ENCODE measurements around the gene CNTROB.
"Not testable (repeated sequence)": the region's sequence is repeated elsewhere in the genome, so short reads cannot be mapped to it uniquely, and the experiment has no call there.

CNTROB gene

GRCh38 chr17:7944326-7944725 lies 12.3 kb downstream of the CNTROB start:
- DNase-seq, result no peak

GRCh38 chr17:7945651-7946050 lies 13.6 kb downstream of the CNTROB start:
- no peak for DNase-seq

DNA sequence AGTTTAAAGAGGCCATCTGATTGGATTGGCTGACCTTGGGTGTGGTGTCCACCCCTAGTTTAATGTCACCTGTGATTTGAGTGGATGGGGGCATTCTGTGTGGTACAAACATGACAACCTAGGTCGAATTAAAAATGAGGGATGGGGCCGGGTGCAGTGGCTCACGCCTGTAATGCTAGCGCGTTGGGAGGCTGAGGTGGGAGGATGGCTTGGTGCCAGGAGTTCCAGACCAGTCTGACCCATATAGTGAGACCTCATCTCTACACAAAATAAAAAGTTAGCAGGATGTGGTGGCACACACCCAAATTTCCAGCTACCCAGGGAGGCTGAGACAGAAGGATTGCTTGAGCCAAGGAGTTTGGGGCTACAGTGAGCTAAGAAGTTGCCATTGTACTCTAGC lies 14.4 kb downstream of the CNTROB start:
- no peak for DNase-seq

DNA sequence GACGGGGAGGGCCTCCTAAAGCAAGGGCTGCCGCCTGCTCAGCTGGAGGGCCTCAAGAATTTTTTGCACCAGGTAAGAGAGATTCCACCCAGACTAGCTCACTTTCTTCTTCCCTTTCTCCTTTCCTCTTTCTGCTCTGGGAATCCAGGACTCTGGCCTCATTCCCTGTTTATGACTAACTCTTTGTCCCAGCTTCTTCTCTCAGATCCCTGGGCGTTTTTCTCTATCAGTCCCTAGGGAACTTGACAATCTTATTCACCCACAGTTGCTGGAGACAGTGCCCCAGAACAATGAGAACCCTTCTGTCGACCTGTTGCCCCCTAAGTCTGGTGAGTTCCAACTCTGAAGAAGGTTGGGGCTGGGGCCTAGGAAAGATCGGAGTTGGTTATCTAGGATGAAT lies 15.6 kb downstream of the CNTROB start:
- DNase-seq, result no peak

- no peak for DNase-seq
Observed at GRCh38 chr17:7950578-7950977, 18.6 kb downstream of the CNTROB start.

- DNase-seq, result no peak
Observed at GRCh38 chr17:7951143-7951792, 19.3 kb downstream of the CNTROB start.

GRCh38 chr17:7953266-7953665 lies 21.3 kb downstream of the CNTROB start:
- not testable (repeated sequence) for DNase-seq

- DNase-seq, result no peak
Observed at GRCh38 chr17:7955414-7956227, 23.6 kb downstream of the CNTROB start.

GRCh38 chr17:7956228-7956965 lies 24.4 kb downstream of the CNTROB start:
- no peak for DNase-seq

DNA sequence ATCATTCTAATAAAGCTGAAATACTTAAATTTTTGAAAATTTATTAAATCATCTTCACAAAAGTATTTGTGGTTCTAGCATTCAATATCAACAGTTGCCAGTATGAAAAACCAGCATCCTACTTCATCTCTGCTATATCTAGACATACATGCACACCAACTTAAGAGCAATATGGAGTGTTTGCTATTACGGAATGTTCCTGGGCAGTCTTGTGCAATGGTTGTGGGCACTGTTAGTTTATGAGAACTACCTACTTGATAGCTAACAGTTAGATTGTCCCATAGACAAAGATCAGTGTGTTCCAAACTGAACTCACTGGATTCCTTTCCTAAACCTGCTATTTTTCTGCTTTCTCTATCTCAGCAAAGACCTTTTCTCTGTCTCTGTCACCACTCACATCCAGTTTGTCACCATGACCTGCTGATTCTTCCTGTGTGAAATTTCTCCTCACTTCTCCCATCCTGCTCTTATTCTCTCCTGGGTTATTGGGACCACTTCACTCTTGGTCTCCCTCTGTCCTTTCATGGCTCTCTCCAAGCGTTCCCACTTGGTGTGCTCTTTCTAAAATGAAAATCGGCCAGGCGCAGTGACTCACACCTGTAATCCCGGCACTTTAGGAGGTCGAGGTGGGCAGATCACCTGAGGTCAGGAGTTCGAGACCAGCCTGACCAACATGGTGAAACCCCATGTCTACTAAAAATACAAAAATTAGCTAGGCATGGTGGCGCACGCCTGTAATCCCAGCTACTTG lies 27.7 kb downstream of the CNTROB start:
- DNase-seq, result no peak

DNA sequence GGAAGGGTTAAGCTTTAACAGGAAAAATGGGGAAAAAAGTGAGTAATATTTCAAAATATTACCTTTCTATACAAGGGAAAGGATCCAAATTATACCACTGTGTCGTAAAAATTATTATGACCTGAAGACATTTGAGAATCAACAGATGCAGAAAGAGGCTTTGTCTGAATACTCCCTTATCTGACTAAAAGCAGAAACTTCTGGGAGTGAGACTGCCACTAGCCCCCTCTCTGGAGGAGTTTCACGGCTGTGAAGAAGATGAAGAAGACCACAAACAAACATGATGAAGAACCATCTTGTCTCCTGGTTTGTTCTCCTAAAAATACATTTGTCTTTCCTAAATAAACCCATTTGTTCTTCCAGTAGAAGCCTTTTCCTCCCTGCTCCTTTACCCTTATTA lies 29.4 kb downstream of the CNTROB start:
- DNase-seq, result no peak

- no peak for DNase-seq
Observed at GRCh38 chr17:7967751-7968150, 35.7 kb downstream of the CNTROB start.

DNA sequence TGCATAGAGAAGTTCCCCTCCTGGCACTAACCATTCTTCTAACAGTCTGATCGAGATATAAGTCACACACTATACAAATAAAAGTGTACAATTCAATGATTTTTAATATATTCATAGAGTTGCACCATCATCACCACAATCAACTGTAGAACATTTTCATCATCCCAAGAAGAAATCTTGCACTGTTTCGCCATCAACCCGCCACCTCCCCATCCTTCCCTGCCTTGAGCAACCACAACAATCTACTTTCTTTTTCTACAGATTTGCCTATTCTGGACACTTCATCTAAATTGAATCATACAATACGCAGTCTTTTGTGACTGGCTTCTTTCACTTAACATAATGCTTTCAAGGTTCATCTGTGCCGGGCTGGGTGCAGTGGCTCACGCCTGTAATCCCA lies 37.4 kb downstream of the CNTROB start:
- DNase-seq, result no peak

GRCh38 chr17:7971651-7972050 lies 39.6 kb downstream of the CNTROB start:
- DNase-seq, result no peak

GRCh38 chr17:7972131-7972785 lies 40.3 kb downstream of the CNTROB start:
- no peak for DNase-seq

- no peak for DNase-seq
Observed at GRCh38 chr17:7974638-7975131, 42.7 kb downstream of the CNTROB start.

- DNase-seq, result no peak
Observed at GRCh38 chr17:7977039-7977438, 45.0 kb downstream of the CNTROB start.

GRCh38 chr17:7977805-7978204 lies 45.8 kb downstream of the CNTROB start:
- no peak for DNase-seq

DNA sequence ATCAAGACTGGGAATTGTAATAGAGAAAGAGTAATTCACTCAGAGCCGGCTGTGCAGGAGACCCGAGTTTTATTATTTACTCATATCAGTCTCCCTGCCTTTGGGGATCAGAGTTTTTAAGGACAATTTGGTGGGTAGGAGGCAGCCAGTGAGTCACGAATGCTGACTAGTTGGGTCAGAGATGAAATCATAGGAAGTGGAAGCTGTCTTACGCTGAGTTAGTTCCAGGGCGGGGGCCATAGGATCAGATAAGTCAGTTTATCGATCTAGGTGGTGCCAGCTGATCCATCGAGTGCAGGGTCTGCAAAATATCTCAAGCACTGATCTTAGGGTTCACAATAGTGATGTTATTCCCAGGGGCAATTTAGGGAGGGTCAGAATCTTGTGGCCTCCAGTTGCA lies 50.2 kb downstream of the CNTROB start:
- no peak for DNase-seq

DNA sequence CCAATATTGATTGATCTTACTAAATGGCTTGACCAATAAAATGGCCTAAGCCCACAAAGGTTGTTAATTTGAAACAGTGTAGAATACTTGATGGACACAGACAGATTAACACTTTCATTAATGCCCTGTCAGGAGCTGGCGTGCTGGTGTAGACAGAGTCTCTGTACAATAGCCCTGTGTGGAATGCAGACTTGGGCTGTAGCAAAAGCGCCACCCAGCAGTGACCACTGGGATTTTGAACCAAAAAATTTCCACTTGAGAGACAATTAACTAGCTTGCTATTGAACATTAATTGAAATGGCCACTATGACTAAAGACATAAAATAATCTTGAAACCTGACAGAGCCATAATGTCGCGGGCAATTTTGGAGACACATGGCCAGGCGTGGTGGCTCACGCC lies 50.7 kb downstream of the CNTROB start:
- DNase-seq, result no peak

GRCh38 chr17:7984904-7985303 lies 52.9 kb downstream of the CNTROB start:
- DNase-seq, result no peak

GRCh38 chr17:7987112-7987893 lies 55.3 kb downstream of the CNTROB start:
- DNase-seq, result no peak

All from GDM1 (cell line).